Keratinocyte (primary cell): ENCODE measurements around the gene TMCC1.

Experiments used
- EZH2 ChIP-seq: IDR thresholded peaks from one replicate; pipeline ENCODE4 v1.6.1; 2012; ENCODE audit warnings: inconsistent platforms, mild to moderate bottlenecking, low read length, moderate library complexity
- TF ChIP-seq, protein P1 (sequence below), 3 experiments: IDR thresholded peaks in 1 of 3; conservative IDR thresholded peaks in 1 of 3; optimal IDR thresholded peaks in 1 of 3; 2 replicates in 2 of 3; 3 replicates in 1 of 3; pipeline versions ENCODE3 to v1.5.1; 2011; ENCODE audit warnings: low read length in 3 of 3, mild to moderate bottlenecking in 3 of 3, moderate library complexity in 2 of 3, control low read depth in 1 of 3, inconsistent platforms in 1 of 3; ENCODE audit not compliant: insufficient read depth in 2 of 3; ENCODE audit errors: extremely low read depth in 1 of 3

DNA sequence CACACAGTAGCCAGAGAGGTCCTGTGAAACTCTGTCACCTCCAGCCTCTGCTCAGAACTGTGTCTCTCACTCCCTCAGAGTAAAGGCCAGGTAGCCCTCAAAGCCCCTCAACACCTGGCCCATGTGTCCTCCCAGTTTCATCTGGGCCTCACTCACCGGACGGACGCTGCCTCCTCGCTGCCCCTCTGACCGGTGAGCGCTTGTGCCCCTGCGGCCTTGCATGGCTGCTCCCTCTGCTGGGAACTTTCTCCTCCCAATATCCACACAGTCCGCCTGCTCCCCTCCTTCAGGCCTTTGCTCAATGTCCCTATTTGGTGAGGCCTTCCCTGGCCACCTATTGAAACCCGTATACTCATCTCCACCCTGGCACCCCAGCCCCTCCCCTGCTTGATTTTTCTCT lies 44.2 kb upstream of the TMCC1 start:
- TF ChIP-seq, protein P1, sequence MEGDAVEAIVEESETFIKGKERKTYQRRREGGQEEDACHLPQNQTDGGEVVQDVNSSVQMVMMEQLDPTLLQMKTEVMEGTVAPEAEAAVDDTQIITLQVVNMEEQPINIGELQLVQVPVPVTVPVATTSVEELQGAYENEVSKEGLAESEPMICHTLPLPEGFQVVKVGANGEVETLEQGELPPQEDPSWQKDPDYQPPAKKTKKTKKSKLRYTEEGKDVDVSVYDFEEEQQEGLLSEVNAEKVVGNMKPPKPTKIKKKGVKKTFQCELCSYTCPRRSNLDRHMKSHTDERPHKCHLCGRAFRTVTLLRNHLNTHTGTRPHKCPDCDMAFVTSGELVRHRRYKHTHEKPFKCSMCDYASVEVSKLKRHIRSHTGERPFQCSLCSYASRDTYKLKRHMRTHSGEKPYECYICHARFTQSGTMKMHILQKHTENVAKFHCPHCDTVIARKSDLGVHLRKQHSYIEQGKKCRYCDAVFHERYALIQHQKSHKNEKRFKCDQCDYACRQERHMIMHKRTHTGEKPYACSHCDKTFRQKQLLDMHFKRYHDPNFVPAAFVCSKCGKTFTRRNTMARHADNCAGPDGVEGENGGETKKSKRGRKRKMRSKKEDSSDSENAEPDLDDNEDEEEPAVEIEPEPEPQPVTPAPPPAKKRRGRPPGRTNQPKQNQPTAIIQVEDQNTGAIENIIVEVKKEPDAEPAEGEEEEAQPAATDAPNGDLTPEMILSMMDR (optimal IDR thresholded peaks at IDR 0.05 in 1 of 3, IDR thresholded peaks at IDR 0.05 in 1 of 3, conservative IDR thresholded peaks at IDR 0.05 in 1 of 3; ENCODE audit: extremely low read depth in 1 of 3, insufficient read depth in 2 of 3, low read length in 3 of 3) = no peak
- no peak for TF ChIP-seq EZH2
